T follicular helper cell (primary cell): ENCODE results near the gene ASB16.

Experiments used
- DNase-seq: peaks from one replicate; pipeline ENCODE4 v3.0.0-alpha.2; 2020; ENCODE audit warnings: low read depth

Gene ASB16

GRCh38 chr17:44188576-44189403 is 18.3 kb downstream of the ASB16 start:
- DNase-seq, result no peak

DNA sequence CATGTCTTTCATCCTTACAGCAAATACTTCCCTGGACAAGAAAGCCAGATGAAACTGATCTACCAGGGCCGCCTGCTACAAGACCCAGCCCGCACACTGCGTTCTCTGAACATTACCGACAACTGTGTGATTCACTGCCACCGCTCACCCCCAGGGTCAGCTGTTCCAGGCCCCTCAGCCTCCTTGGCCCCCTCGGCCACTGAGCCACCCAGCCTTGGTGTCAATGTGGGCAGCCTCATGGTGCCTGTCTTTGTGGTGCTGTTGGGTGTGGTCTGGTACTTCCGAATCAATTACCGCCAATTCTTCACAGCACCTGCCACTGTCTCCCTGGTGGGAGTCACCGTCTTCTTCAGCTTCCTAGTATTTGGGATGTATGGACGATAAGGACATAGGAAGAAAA is 20.0 kb downstream of the ASB16 start:
- DNase-seq, result no peak

GRCh38 chr17:44191369-44191768 is 20.9 kb downstream of the ASB16 start:
- no peak for DNase-seq

- no peak for DNase-seq
Measured at GRCh38 chr17:44191941-44192496, 21.5 kb downstream of the ASB16 start.

GRCh38 chr17:44192750-44193149 is 22.2 kb downstream of the ASB16 start:
- no peak for DNase-seq

DNA sequence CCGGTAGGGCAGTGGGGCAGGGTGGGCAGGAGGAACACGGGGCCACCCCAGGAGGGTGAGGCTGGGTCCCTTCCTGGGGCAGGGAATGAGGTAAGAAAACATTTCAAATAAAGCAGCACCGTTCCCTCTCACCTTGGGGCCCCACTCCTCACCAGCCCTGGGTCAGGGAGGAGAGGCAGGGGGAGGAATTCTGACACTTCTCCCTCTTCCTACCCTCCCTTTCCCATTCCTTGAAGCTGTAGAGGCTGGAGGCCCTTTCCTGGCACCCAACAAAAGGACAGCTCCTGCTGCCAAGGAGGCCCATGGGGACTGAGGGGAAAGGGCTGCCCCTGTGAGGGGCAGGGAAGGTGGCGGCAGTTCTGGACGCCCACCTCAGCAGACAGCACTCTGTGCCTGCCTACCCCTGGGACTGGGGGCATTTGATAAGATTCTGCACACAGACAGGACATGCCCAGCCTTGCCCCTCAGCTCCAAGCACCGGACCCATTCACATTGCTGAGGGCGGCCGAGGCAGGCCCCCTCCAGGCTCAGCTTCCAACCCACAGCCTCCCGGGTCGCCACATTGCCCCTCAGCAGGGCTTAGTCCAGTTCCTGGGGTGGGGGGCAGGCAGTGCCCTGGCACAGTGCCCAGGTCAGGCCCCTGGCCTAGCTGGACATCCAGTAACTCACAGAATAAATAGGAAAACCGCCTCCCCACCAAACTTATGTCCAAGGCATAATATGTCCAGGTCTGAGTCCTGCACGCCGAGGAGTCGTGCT is 23.0 kb downstream of the ASB16 start:
- DNase-seq, result no peak

GRCh38 chr17:44197107-44197506 is 26.6 kb downstream of the ASB16 start:
- no peak for DNase-seq

DNA sequence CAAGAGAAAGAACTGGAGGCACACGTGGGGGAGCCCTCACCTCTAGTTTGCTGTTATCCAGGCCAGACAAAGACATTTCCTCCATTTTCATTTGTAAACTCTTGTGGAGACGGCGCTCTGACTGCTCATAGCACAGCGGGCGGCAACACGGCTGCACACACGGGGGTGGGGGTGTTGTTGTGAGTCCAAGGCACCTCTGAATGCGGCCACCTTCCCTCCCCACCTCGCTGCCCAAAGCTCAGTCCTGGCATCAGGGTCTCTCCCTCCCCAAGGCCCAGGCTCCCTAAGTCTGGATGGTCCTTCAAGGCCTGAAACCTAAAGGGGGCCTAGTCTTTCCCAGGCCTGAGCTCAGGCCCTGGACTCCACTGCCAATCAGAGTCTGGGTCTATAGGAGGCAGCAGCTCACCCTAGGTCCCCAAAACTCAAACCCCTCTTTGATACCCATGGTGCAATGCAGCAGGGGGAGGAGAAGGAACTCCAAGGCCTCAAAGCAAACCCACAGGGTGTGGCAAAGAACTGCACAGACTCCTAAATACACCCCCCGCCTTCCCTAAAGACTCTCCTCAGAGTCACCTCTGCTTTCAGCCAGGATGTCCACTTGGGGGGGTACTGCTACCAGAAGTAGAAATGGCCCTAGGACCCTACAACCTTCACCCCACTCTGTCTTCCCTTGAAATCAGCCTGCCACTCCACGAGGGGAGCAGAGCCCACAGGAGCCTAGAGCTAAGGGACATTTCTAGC is 27.6 kb downstream of the ASB16 start:
- DNase-seq, result no peak

- DNase-seq, result peak; percentile 39
Measured at GRCh38 chr17:44198721-44199552, 28.4 kb downstream of the ASB16 start.

DNA sequence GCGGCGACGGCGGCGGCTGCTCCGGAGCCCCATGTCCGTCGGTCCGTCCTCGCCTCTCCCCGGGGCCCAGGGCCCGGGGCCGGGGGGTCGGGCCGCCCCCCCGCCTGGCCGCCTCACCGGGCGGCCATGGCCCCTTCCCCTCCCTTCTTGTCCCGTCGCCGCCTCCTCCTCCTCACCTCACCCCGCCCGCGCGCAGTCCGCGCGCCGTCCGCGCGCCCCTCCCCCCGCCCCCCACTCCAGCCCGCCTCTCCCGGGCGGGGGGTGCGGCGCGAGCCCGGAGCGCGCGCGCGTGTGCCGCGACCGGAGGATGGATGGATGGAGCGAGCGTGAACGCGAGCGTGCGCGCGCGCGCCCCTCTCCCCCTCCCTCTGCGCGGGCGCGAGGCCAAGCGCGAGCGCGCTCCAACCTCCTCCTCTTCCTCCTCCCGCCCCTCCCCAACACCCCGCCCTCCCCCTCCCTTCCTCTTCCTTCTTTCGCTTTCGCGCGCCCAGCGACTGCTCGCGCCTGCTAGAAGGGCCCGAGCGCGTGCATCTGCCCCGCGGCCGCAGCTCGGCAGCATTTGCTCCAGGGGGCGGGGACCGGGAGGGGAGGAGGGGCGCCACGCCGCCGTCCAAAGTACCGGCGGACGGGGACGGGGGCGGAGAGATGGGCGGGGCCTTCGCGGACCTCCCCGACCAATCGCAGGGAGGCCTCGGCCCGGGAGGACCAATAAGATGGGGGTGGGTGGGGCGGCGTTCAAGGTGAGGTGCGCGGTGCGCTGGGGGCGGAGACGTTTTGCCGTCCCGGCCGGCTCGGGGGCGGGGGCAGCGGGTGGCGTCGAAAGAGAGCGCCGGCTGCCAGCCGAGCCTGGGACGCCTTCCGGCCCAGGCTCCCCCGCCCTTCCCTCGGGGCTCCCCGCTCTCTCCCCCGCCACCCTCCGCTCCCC is 29.3 kb downstream of the ASB16 start, which contains the start of gene ATXN7L3:
ATXN7L3 (minus strand) TSS at position 332 of the 925 bp plus-strand sequence. CDS start 1,814 bp downstream, outside the sequence.
- peak; percentile 99 for DNase-seq

DNA sequence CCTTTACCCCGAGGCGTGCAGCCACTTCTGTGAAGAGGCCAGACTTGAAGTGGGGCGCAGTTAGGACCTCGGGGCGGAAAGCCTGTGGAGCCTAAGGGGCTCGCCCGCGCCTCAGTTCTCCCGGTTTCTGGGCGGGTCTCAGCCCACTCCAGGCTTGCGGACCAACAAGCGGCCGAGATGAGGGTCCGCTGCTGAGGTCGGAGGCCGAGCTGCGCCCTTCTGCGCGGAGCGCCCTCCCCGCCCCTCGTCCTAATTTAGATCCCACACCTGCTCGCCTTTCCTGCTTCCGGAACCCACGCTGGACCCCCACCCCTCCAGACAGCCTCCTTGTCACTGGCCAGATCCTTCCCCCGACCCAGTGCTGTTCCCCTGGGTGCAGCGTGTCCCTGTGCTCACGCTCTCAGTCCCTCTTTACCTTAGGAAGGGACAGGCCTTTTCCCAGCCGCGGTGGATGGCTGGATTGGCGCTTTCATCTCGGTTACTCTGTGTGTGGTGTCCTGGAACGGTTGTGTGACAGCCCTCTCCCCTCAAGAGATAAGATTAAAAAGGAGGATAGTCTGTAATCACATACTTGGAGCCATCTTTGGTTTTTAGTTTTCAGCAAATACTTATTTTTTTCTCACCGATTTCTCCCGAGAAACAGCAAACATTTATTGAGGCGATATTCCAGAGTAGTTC is 30.1 kb downstream of the ASB16 start:
- no peak for DNase-seq

DNA sequence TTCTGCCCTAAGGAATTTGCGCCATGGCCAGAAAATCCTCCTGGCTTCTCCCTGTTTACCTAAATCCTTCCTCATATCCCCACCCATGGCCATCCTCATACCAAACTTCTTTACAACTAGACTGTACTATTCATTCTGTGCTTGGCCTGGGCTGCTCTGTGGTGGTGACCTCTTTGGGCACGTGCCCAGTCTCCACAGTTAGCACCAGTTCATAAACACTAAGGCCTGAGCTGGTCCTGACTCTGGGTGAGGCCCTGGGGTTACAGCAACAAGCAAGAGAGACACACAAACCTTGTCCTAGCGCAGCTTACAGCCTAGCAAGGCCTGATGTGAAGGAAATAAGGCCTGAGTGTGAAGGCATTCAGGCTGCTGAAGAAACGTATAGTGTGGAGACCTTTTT is 32.3 kb downstream of the ASB16 start:
- DNase-seq, result no peak

DNA sequence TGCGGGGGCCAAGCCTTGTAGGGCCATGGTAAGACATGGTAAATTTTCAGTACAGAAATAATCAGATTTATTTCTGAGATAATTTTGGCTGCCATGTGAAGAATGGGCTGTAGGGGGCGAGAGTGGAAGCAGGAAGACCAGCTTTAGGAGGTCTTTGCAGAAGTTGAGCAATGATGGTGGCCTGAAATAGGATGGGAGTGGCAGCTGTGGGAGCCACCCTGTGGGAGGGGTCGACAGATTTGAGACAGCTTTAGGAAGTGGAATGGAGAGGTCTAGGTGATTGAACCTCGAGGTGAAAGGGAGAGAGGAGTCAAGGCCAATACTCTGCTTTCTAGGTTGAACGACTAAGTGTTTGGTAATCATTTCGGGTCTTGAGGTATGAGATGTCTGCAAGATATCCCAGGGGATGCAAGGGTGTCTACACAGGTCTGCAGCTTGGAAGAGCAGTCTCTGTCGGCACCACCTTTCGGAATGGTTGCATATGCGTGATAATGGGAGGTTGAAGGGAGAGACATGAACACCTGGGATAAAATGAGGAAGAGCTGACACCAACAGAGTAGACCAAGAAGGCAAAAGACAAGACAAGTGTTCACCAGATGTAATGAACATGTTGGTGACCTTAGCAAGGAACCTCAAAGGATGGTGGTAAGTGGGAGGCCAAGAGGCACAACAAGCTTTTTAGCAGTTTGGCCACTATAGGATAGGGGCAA is 33.4 kb downstream of the ASB16 start:
- DNase-seq, result no peak

DNA sequence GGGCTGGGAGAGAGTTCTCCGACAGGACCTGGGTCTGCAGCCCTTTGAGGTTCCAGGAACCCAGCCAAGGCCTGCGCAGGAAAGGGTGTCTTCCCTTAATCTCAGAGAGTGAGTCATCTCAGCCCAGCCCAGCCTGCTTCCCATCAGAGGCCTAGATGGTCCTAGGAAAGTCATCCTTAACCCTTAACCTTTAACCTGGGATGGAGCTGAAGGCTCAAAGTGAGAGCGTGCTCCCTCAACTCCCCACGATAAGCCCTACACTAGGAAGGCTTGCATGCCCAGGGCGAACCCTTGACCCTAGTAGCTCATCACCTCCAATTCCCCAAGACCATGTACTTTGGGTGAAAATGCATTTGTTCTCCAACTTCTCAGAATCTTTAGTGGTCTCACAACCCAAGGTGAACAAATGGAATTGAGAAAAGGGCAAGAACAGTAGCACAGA is 34.0 kb downstream of the ASB16 start:
- DNase-seq, result no peak

DNA sequence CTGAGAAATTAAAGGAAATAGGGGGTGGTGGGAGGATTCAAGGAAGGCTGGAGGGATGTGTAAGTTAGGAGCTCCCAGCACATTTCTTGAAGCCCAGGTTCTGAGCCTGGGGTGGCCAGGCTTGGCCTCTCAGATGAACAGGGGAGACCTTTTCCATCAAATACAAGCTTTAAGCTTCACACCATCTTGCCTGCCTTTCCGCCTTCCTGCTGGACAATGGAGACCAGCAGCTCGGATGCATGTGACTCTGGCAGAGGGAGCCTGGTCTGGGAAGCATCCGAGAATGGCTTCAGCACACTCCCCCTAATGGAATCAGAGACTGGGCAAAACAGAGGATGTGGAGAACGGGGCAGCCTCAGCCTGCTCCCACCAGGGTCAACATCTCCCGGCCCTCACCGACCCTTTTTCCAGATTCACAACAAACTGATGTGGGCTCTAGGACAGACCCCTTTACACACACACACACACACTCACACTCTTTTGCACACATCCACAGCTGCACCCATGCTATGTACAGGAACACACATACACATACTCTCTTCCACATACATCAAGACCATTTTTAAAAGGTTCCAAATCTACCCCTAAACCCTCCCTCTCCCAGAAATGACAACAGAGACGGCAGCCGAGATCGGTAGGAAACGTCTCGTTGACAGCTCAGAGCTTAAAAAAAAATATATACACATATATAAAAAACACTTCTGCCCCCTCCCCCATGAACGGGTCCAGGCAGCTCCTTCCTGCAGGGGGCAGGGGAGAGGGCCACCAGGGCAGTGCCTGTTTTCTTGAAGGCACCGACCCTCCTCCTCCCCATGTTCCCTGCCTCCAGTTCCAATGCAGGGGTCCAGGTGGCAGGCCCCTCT is 35.7 kb downstream of the ASB16 start:
- no peak for DNase-seq

DNA sequence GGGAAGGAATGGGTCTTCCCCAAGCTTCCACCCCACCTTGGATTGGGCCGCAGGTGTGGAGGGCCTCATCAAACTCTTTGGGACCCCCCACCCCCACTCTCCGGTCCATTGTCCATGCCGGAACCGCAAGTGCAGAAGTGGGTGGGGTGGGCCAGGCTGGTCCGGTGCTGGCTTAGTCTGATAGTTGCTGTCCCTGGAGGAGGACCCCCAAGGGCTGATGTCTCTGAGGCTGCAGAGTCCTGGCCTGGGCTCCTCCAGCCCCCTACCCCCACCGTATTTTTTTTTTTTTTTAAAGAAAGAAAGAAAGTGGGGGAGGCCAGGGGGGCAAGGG is 36.3 kb downstream of the ASB16 start:
- no peak for DNase-seq

DNA sequence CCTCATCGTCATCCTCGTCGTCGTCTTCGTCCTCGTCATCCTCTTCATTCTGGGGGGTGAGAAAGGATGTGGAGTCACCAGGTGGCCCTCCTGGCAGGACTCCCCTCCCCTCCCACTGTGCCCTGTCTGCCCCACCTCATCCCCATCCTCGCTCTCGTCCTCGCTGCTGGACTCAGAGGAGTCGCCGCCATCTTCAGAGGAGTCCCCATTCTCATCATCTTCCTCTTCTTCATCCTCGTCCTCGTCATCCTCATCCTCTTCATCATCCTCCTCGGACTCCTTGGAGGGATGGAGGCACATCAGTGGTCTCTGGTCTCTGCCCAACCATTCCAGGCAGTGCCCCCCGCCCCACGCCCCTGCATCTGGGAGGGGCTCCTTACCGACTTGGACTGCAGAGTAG is 36.8 kb downstream of the ASB16 start:
- DNase-seq, result no peak

GRCh38 chr17:44207743-44208142 is 37.2 kb downstream of the ASB16 start:
- DNase-seq, result no peak
